IMR-90 (cell line): ENCODE measurements around the gene TACC2.

ENCODE experiments used
- CEBPB ChIP-seq: IDR thresholded peaks from 2 replicates; pipeline ENCODE4 v1.6.1; 2012; ENCODE audit warnings: low read depth, low read length, improper control_type of control experiment
- MAZ ChIP-seq: IDR thresholded peaks from 2 replicates; pipeline ENCODE4 v1.6.1; 2012; ENCODE audit warnings: low read depth, mild to moderate bottlenecking, low read length, improper control_type of control experiment, moderate library complexity, borderline replicate concordance
- POLR2A ChIP-seq: IDR thresholded peaks from 2 replicates; pipeline ENCODE4 v1.6.1; 2012; ENCODE audit warnings: mild to moderate bottlenecking, low read depth, low read length
- RAD21 ChIP-seq: IDR thresholded peaks from 2 replicates; pipeline ENCODE4 v1.6.1; 2012; ENCODE audit warnings: low read length, improper control_type of control experiment
- RFX5 ChIP-seq: IDR thresholded peaks from 2 replicates; pipeline ENCODE4 v1.8.0; 2012; ENCODE audit warnings: low read depth, mild to moderate bottlenecking, low read length, moderate library complexity
- USF2 ChIP-seq: fragments of 150-350 bp; IDR thresholded peaks from 2 replicates; pipeline ENCODE4 v1.6.1; 2017; ENCODE audit warnings: mild to moderate bottlenecking, antibody characterized with exemption, low read length, low read depth
- TF ChIP-seq, protein P1 (sequence below): conservative IDR thresholded peaks from 2 replicates; pipeline ENCODE4 v1.5.1; 2012; ENCODE audit warnings: mild to moderate bottlenecking, low read depth, low read length, improper control_type of control experiment

DNA sequence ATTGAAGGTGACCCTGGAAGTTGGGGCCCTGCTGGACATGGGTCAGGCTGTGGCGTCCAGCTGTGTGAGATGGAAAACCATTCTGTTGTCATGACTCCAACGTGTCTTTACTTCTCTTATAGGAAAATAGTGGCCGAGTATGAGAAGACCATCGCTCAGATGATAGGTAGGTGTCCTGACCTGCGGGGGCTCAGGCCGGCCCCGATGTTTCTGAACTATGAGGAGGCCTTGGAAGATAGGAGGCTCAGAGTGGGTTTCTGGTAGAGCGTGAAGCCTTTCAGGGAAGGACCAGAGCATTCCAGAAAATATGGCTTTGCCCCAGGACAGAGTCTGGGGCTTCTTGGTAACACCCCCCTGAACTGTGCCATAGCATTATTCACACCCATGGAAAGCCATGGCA is 252.9 kb downstream of the TACC2 start:
- TF ChIP-seq, protein P1, sequence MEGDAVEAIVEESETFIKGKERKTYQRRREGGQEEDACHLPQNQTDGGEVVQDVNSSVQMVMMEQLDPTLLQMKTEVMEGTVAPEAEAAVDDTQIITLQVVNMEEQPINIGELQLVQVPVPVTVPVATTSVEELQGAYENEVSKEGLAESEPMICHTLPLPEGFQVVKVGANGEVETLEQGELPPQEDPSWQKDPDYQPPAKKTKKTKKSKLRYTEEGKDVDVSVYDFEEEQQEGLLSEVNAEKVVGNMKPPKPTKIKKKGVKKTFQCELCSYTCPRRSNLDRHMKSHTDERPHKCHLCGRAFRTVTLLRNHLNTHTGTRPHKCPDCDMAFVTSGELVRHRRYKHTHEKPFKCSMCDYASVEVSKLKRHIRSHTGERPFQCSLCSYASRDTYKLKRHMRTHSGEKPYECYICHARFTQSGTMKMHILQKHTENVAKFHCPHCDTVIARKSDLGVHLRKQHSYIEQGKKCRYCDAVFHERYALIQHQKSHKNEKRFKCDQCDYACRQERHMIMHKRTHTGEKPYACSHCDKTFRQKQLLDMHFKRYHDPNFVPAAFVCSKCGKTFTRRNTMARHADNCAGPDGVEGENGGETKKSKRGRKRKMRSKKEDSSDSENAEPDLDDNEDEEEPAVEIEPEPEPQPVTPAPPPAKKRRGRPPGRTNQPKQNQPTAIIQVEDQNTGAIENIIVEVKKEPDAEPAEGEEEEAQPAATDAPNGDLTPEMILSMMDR = no peak
- TF ChIP-seq POLR2A = no peak
- no peak for TF ChIP-seq USF2
- TF ChIP-seq RFX5 = no peak
- TF ChIP-seq MAZ = no peak
- no peak for TF ChIP-seq CEBPB
- TF ChIP-seq RAD21 = no peak
